ENCODE data around the gene OR4D9.

OR4D9 gene

DNA sequence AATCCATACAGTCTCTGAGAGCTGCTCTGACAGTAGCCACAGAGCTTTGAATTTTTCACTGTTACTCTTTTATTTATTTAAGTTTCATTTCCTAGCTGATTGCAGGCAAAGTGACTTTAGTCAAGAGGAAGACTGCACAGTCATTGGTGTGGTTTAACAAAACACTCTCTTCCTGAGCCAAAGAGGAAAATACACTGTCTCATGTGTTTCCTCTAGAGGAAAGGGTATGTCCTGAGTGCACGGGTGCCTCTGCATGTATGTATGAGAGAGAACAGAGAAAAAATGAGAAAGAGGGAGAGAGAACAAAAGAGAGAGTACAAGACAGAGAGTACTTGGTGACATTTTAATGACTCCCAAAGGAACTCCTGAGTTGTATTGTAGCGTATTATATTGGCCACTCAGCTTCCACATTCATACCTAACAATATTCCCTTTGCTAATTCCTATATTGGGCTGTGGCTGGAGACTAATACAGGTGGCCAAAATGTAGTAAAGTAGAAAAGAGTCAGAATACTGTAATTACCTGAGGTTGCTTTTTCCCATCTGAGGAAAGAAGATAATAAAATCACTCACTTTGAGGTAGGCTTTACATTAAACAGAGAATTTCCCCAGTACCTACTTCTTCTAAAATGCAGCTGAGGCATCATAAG is at the start of gene OR4D9:
Gene OR4D9, plus strand, starts transcription at position 599 of the 649 bp plus-strand sequence. CDS start 3,374 bp downstream, outside the sequence.
- TF ChIP-seq GATA2 (IDR thresholded peaks at IDR 0.05; ENCODE audit: low read depth, low read length) (no peak), GATA3 (IDR thresholded peaks at IDR 0.05; ENCODE audit: low read depth, low read length) (no peak)

GRCh38 chr11:59463190-59463641 is 48.1 kb upstream of the OR4D9 start:
- TF ChIP-seq GATA2 (IDR thresholded peaks at IDR 0.05; ENCODE audit: low read depth, low read length) (no peak), GATA3 (IDR thresholded peaks at IDR 0.05; ENCODE audit: low read depth, low read length) (no peak)

- TF ChIP-seq GATA2 (IDR thresholded peaks at IDR 0.05; ENCODE audit: low read depth, low read length) (no peak), GATA3 (IDR thresholded peaks at IDR 0.05; ENCODE audit: low read depth, low read length) (no peak)
Measured at GRCh38 chr11:59473015-59473414, 38.3 kb upstream of the OR4D9 start, which contains the start of gene OR4D10. OR4D10 (plus strand) TSS chr11:59473315; CDS start chr11:59477430, 4,115 bp downstream.

DNA sequence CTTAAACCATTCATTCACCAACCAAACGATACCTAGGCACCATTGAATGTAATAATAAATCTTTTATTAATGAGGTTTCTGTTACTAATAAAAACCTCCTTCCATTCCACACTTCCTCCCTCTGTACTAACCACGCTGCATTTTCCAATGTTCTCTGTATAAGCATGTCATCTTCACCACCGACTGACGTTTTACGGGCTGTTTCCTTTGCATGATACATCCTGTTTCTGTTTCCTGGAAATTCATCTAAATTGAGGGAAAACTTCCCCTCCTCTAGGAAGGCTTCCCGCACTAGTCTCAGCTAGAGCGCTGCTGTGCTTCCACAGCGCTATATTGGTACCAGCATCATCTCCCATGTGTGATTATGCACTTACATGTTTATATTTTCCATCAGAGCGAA is 36.2 kb upstream of the OR4D9 start:
- TF ChIP-seq GATA2 (IDR thresholded peaks at IDR 0.05; ENCODE audit: low read depth, low read length) (no peak), GATA3 (IDR thresholded peaks at IDR 0.05; ENCODE audit: low read depth, low read length) (no peak)

DNA sequence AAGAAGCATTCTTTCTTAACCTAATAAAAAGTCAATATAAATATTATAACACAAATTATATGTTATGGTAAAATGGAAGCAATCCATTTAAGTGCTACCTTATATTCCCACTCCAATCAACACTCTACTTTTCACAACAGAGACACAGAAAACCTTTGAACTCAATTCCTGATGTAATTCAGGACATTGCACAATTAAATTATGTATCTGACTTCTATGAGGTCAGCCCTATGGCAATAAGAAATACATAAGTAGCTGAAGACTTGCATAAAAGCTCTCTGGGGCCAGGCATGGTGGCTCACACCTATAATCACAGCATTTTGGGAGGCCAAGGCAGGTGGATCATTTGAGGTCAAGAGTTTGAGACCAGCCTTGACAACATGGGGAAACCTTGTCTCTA is 31.4 kb upstream of the OR4D9 start:
- TF ChIP-seq GATA2 (IDR thresholded peaks at IDR 0.05; ENCODE audit: low read depth, low read length) (no peak), GATA3 (IDR thresholded peaks at IDR 0.05; ENCODE audit: low read depth, low read length) (no peak)

DNA sequence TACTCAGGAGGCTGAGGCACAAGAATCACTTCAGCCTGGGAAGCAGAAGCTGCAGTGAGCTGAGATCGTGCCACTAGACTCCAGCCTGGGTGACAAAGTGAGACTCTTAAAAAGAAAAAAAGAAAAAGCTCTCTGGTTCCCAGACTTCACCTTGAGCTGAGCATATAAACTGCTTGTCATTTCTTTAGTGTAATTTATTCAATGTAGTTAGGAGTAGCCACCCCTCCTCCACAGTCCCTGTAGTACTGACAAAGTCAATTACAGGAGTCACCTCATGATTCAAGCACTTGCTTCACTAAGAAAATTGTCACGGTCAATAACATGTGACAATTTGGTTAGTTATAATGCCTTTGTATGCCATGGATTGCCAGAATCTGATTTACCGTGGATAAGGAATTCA is 31.0 kb upstream of the OR4D9 start:
- TF ChIP-seq GATA2 (IDR thresholded peaks at IDR 0.05; ENCODE audit: low read depth, low read length) (no peak), GATA3 (IDR thresholded peaks at IDR 0.05; ENCODE audit: low read depth, low read length) (no peak)

- no peak for TF ChIP-seq GATA2 (IDR thresholded peaks at IDR 0.05; ENCODE audit: low read depth, low read length)
- TF ChIP-seq GATA3 (IDR thresholded peaks at IDR 0.05; ENCODE audit: low read depth, low read length), result no peak
Measured at GRCh38 chr11:59501931-59502330, 9.4 kb upstream of the OR4D9 start.

GRCh38 chr11:59503276-59503675 is 8.1 kb upstream of the OR4D9 start, which contains the start of gene OR4D11:
OR4D11 (plus strand) TSS chr11:59503576; CDS start chr11:59503576, 0 bp downstream.
- TF ChIP-seq GATA3 (IDR thresholded peaks at IDR 0.05; ENCODE audit: low read depth, low read length) (no peak), GATA2 (IDR thresholded peaks at IDR 0.05; ENCODE audit: low read depth, low read length) (no peak)

DNA sequence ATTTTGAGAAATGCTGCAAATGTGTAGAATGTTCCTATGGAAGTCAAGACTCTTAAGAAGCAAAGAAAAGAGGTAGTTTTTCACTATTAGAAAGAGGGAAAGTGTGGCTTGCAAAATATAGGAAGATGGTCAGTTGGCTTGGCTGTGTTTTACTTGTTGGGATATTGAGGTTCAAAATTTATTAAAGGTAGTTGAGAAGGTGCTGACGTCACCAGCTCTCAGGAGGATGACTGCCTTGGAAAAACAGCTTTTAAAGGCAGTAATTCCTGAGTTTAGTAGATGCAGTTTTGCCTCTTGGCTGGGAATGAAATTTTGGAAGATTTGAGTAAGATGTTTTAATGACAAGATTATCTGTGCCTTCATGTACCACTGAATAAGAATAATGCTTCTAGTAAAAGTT is 336 bp downstream of the OR4D9 start:
- TF ChIP-seq GATA2 (IDR thresholded peaks at IDR 0.05; ENCODE audit: low read depth, low read length), result no peak
- TF ChIP-seq GATA3 (IDR thresholded peaks at IDR 0.05; ENCODE audit: low read depth, low read length), result no peak

DNA sequence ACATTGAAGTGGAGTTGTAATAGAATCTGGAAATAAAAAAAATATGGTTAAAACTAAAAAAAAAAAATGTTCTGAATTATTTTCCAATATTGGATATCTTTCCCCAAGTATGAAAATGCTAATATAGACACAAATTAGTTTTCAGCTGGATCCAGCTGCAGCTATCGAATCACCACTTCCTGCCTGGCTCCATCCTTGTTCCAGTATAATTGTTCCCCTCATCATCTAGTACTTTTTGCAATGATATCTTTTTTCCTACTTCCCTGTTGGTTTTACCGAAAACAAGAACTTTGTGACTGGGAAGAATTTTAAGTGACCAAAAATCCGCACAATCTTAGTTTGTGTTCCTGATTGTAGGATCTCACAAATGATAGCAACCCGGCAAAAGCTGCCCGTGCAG is 9.4 kb downstream of the OR4D9 start:
- TF ChIP-seq GATA3 (IDR thresholded peaks at IDR 0.05; ENCODE audit: low read depth, low read length) (no peak), GATA2 (IDR thresholded peaks at IDR 0.05; ENCODE audit: low read depth, low read length) (no peak)

- TF ChIP-seq GATA2 (IDR thresholded peaks at IDR 0.05; ENCODE audit: low read depth, low read length) (no peak), GATA3 (IDR thresholded peaks at IDR 0.05; ENCODE audit: low read depth, low read length) (no peak)
Measured at GRCh38 chr11:59523541-59523940, 12.2 kb downstream of the OR4D9 start.

DNA sequence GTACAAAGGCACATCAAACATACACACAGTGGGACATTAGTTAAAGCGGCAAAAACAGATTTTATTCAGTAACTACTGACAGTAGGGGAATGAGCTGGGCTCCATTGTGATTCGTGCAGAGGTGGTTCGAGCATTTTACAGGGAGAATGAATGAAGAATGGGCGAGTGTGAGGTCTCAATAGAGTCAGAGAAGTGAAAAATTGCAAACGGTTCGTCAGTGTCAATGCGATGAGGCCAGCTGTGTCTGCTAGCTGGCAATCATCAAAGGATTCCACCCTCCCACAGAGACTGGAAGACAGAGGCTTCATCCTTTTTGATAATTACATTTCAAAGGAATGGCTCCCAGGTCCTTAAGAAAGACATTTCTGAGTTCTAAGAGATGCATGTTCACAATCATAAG is 17.4 kb downstream of the OR4D9 start:
- TF ChIP-seq GATA2 (IDR thresholded peaks at IDR 0.05; ENCODE audit: low read depth, low read length) (no peak), GATA3 (IDR thresholded peaks at IDR 0.05; ENCODE audit: low read depth, low read length) (no peak)

- TF ChIP-seq GATA2 (IDR thresholded peaks at IDR 0.05; ENCODE audit: low read depth, low read length) (no peak), GATA3 (IDR thresholded peaks at IDR 0.05; ENCODE audit: low read depth, low read length) (no peak)
Measured at GRCh38 chr11:59532620-59533019, 21.3 kb downstream of the OR4D9 start.

GRCh38 chr11:59534676-59535075 is 23.3 kb downstream of the OR4D9 start:
- no peak for TF ChIP-seq GATA2 (IDR thresholded peaks at IDR 0.05; ENCODE audit: low read depth, low read length)

DNA sequence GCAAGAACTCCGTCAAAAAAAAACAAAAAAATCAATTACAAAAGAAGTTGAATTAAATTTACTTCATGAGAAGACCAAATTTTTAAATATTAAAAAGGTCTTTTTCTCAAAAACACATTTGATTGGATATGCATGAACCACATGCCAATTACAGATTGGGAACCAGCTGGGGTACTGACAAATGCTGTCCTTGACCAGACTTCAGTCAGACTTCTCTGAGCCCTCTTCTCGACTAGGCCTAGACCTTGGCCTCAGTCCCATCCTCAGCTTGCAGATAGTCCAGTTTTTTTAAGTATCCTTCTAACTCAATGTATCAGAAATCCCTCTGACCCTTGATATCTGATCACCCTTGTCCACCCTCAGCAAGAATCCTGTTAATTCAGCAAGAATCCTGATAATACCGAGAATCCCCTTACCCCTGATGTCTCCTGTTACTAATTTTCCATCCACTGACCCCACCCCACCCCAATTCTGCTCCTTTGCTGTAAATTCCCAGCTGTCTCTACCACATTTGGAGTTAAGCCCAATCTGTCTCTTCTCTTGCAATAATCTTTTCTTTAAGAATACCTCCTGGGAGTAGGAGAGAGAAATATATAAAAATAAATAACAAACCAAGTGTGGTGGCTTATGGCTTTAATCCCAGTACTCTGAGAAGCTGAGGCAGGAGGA is 30.9 kb downstream of the OR4D9 start:
- TF ChIP-seq GATA2 (IDR thresholded peaks at IDR 0.05; ENCODE audit: low read depth, low read length), result no peak
- no peak for TF ChIP-seq GATA3 (IDR thresholded peaks at IDR 0.05; ENCODE audit: low read depth, low read length)
